HuH-7 (cell line): ENCODE results near the gene FOXJ3.

Experiments
- DNase-seq: peaks from one replicate; pipeline ENCODE4 v3.0.0; 2011; ENCODE audit warnings: low spot score

FOXJ3 gene

DNA sequence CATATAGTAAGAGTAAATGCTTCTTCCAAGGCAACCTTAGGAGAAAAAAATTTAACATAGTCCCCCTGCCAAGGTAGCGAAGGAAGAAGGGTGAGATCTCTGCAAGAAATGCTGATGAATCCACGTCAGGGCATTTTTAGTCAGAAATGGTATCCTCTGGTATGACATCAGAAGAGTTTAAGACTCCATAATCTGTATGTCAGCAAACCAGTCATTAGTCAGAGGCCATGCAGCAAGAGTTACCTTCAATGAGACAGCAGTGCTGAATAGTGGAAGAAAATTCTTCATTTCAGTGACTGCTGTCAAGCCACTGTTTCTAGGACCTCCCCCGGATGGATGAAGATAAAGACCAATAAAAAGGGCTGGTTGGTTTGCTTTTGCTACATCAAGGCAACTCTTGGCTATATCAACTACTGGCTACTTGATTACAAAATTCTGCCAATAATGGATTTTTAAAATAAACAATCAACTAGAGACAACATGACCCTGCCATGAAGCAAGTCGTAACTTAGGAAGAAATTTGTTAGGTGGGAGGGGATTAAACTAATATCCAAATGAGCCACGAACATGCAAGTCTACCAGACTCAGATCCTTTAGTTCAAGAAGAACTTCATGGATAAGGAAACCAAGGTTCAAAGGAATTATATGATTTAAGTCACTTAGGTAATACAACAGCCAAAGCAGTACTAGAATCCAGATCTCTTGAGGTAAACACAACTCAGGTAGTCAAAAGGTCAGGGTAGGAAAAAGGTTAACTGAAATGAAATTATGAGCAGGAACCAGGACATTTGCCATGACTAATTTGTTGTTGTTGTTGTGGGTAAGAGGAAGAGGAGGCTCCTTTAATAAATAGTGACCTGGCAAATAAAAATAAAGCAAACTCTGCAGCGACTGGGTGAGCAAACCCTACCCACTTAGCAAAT, 144.8 kb downstream of the FOXJ3 start:
- DNase-seq = no peak

DNA sequence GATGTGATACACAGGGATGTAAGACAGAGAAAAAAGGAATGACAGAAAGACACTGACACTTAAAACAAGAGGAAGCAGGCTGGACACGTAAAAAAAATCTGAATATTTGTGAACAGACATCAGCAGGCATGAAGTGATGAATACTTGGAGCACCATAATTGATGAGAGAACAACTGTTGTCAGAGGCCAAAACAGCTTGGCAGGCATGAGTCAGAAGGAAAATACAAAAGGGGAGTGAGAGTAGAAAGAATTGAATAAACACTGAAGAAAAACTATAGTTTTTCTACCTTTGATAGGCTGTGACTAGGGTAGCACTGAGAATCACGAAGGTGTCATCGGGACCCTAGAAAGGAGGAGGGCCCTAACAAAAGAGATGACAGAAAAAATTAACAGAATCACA, 148.9 kb downstream of the FOXJ3 start:
- no peak for DNase-seq

GRCh38 chr1:42184616-42185015, 150.4 kb downstream of the FOXJ3 start:
- no peak for DNase-seq

GRCh38 chr1:42183957-42184268, 151.1 kb downstream of the FOXJ3 start:
- DNase-seq = no peak

DNA sequence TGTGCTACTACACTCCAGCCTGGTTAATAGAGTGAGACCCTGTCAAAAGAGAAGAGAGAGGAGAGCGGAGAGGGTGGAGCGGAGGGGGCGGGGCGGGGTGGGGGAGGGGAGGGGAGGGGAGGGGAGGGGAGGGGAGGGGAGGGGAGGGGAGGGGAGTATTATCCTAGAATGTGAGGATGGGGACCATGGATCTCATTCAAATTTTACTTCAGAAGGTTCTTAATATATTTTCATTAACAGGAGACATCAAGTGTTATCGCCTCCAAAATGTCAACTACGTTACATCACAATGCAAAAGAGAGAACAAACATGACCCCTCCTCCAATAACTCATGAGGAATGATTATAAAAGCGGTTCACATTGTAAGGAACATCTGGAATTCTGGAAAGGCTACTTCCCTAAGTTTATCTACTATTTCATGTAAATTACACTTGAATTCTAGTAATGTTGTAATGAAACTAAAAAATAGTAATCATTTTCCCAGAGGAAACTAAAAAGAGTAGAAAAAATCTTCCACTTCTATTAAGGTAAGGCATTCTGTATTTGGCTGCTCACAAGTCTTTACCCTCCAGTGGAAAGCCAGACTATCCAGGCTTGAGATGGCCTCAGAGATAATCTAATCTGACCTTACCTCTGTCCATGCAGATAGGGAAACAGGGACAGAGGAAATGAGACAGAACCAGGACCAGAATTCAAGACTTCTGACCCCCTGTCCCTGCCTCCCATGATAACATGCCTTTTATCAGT, 151.7 kb downstream of the FOXJ3 start:
- DNase-seq = no peak

- DNase-seq = no peak
Measured at GRCh38 chr1:42181687-42182086, 153.3 kb downstream of the FOXJ3 start.

- no peak for DNase-seq
Measured at GRCh38 chr1:42179900-42180329, 155.1 kb downstream of the FOXJ3 start.

DNA sequence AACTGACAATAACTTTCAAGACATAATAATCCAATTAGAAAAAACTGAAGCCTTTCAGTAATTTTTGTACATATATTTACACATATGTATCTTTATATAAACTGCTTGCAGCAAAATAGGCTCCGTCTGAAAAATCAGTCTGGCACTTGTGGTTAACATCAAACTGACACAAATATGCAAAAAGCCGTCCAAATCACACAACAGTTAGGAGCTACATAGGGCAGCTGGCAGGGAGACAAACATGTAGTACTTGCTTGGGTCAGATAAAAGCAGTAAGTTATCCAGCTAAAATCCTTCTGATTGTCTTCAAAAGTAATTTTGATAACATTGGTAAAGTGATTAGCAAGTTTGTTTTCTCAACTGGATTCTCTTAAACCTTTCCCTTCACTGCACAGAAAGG, 155.8 kb downstream of the FOXJ3 start:
- DNase-seq = no peak

DNA sequence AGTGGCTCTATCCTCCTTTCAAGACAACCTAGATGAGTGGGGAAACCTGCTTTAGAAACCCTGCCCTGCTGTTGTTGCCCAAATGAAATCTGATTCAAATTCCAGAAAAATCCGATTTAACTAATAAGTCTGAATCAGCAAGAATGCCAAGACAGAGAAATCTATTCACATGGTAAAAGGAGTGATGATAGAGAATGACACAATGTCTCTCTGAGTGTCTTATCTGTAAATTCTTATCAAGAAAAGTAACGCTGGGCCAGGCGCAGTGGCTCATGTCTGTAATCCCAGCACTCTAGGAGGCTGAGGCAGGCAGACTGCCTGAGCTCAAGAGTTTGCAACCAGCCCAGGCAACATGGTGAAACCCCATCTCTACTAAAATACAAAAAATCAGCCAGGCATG, 156.8 kb downstream of the FOXJ3 start:
- DNase-seq = no peak

- no peak for DNase-seq
Measured at GRCh38 chr1:42177541-42177981, 157.5 kb downstream of the FOXJ3 start.

DNA sequence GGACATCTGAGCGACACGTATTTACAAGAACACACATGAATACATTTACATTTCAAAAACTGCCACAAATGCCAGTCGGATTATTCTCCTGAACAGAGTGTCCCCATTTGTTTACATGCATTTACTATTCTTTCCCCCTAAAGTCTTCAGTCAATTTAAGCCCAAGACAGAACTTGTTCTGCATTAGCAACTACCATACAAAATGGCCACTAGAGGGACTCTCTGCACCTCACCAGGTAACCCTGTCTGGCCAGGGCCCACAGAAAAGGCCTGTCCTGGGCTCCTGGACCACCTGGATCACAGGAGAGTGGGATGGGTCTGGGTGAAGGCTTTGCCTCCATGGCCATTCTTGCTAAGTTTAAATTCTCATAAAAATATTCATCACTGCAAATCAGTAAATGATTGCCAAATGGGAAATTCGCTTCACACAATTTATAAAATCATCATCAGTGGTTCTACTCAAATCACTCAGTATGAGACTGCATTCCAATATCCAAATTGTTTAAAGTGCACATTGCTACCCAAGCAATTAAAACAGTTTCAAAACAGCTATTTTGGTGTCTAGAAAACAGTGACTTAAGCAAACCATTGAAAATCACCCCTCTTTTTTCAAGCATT, 158.0 kb downstream of the FOXJ3 start:
- DNase-seq = peak; percentile 69

- DNase-seq = no peak
Measured at GRCh38 chr1:42175314-42176054, 159.6 kb downstream of the FOXJ3 start.

DNA sequence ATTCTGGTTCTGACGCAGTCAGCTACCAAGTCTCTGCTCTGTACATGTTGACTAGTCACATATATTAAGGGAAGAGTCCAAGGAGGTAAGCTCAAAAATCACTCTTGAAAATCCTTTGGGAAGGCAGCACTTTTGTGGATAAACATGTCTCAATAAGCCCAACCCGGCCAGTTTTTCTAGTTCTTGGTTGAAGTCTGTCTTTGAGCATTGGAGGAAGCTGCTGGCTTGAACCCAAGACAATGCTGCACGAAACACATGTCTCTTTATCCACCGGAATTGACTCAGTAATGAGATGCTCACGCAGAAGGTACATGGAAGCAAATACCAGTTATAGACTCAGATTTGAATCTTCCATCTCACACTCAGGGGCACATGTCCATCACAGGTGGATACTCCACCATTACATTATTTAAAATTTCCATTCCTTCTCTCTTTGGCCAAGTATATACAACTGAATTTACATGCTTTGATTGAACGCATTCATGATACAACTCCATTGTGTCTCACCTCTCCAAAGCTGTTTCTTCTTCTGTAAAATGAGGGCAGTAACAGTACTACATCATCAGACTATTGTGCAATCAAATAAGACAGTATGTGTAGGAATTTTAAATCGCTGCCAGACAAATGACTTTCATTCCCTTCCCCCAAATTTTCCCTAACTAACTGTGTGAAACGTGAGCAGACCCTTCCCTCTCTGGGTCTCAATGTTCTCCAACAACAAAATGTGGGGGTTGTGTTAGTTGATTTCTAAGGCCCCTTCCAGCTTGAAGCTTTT, 160.9 kb downstream of the FOXJ3 start:
- no peak for DNase-seq

GRCh38 chr1:42173155-42173933, 161.7 kb downstream of the FOXJ3 start:
- peak; percentile 65 for DNase-seq

DNA sequence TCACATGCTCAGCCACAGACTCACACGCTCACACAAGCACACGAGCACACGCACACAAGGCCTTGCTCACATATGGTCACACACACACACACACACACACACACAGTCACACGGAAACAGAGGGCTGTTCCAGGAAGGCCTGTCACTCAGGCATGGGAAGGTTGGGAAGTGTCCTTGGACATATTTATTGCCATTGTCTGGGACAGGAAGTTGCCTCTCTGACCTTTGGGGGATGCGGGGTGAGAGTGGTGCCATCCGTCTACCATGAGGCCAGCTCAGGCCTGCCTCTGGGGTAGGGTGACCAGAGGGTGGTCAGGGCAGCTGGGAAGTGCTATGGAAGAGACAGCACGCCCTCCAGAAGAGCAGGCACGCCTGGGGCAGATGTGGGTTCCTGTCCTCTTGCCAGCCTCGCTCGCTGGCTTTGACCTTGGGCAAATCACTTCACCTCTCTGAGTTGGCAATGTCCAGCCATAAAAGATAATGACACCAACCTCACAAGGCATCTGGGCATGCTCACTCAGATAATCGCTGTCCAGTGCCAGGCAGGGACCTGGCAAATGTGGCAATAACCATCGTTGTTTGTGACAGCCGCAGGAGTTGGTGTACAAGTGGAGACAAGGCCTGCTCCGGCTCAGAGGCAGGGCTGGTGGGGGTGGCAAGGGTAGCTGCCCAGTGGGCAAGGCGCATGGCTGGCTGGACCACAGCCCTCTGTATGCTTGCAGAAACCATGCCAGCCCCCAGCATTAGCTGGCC, 162.5 kb downstream of the FOXJ3 start:
- no peak for DNase-seq

DNA sequence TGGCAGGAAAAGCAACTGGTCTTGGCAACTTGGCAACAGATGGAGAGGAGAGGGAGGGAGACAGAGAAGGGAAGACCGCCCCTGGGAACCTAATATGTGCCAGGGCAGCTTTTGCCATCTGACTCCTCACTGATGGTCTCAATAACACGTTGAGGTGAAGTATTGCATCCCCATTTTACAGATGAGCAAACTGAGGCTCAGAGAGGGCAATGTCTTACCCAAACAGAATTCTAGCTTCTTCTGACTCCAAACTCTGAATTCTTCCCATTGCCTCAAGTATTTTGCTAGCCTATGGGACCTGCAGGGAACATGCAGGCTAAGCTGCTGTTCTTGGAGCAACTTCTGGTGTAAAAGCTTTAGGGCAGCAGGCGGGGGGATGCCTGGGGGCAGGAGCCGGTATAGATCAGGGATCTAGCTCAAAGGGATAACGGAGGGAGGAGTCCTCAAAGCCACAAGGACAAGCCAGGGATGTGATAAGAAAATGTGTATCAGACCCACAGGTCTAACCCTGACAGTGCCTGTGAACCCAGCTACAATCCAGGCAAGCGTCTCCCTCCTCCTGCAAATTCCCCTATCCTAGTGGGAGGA, 163.3 kb downstream of the FOXJ3 start:
- DNase-seq = no peak

- DNase-seq = no peak
Measured at GRCh38 chr1:42170779-42171621, 164.0 kb downstream of the FOXJ3 start.

- no peak for DNase-seq
Measured at GRCh38 chr1:42168763-42169162, 166.3 kb downstream of the FOXJ3 start.

DNA sequence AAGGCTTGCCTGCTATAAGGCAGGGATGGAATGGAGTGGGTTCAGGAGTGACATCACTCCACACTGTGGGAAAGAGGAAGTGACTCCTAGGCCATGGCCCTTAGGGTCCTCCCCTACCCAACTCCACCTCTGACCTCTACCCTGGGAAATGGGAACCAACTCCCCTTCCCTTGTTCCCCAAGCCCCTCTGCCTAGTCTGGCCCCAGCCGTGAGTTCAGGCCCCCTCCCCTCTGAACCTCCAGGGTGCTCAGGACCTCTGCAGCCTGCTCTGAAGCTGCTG, 166.7 kb downstream of the FOXJ3 start:
- no peak for DNase-seq
